H1 (cell line): Measurements from ENCODE around the gene PDE2A. TPM values are rescaled to one million over a fixed set of nuclear protein-coding genes. Genes with fewer than 3 reads are reported as not detected.
A peak's percentile ranks its signal among the peaks of the same experiment; 100 is the strongest.

Experiments used
- CTCF ChIA-PET: fragments of 300-600 bp; sonication (Branson Sonifier 250); formaldehyde crosslinking; loops from one replicate; lab custom pipeline; 2021; ENCODE audit not compliant: partially characterized antibody; lab: Charles Lee
- POLR2A ChIA-PET: fragments of 300-600 bp; sonication (Branson Sonifier 250); formaldehyde crosslinking; loops from one replicate; lab custom pipeline; 2021; ENCODE audit warnings: inconsistent platforms; ENCODE audit not compliant: partially characterized antibody; lab: Charles Lee
- DNase-seq, 2 experiments: peaks; one replicate each; pipeline versions ENCODE4 v3.0.0 to v3.0.0-alpha.2; 2010 to 2022; ENCODE audit warnings: low spot score in 2 of 2, low read depth in 1 of 2, mixed read lengths in 1 of 2
- FAIRE-seq: peaks from 2 replicates; lab custom pipeline; 2011; peaks lifted over from hg19 to GRCh38; lab: Jason Lieb, UNC
- H2AFZ ChIP-seq: 2 replicates; pipeline ENCODE4 v1.8.1; 2012; ENCODE audit warnings: low read length, inconsistent platforms
- H2AK5ac ChIP-seq: 2 replicates; pipeline ENCODE4 v1.6.1; 2013; ENCODE audit warnings: low read depth, low read length
- H2BK120ac ChIP-seq: replicated peaks from 2 replicates; pipeline ENCODE3; 2013; ENCODE audit warnings: low read depth, low read length, inconsistent platforms
- H2BK12ac ChIP-seq: 2 replicates; pipeline ENCODE4 v1.6.1; 2013; ENCODE audit warnings: low read depth, low read length
- H2BK15ac ChIP-seq: 2 replicates; pipeline ENCODE4 v1.6.1; 2013; ENCODE audit warnings: low read length
- H2BK20ac ChIP-seq: 2 replicates; pipeline ENCODE4 v1.6.1; 2013; ENCODE audit warnings: low read length
- H2BK5ac ChIP-seq: 2 replicates; pipeline ENCODE4 v1.6.1; 2013; ENCODE audit warnings: low read depth, low read length
- H3K14ac ChIP-seq: 2 replicates; pipeline ENCODE4 v1.6.1; 2013; ENCODE audit warnings: inconsistent platforms; ENCODE audit not compliant: insufficient read length
- H3K18ac ChIP-seq: 2 replicates; pipeline ENCODE4 v1.6.1; 2013; ENCODE audit warnings: low read length; ENCODE audit errors: extremely low read depth
- H3K23ac ChIP-seq: 2 replicates; pipeline ENCODE4 v1.6.1; 2013; ENCODE audit warnings: inconsistent platforms; ENCODE audit not compliant: insufficient read length
- H3K23me2 ChIP-seq: 2 replicates; pipeline ENCODE4 v1.6.1; 2013; ENCODE audit warnings: low read depth, low read length
- H3K27ac ChIP-seq: 2 replicates; pipeline ENCODE4 v1.6.1; 2011; ENCODE audit warnings: low read depth, low read length, inconsistent platforms
- H3K27me3 ChIP-seq, 4 experiments: replicated peaks in 1 of 4; 1 replicate in 1 of 4; 2 replicates in 3 of 4; pipeline versions ENCODE4 v1.6.1 to v1.8.1; 2011 to 2013; ENCODE audit warnings: low read length in 3 of 4, mild to moderate bottlenecking in 3 of 4, inconsistent platforms in 2 of 4, mixed read lengths in 2 of 4, moderate library complexity in 1 of 4; ENCODE audit not compliant: control insufficient read depth in 3 of 4, insufficient read depth in 3 of 4; ENCODE audit errors: extremely low read depth in 1 of 4
- H3K36me3 ChIP-seq, 4 experiments: 2 replicates each; pipeline versions ENCODE4 v1.6.1 to v1.8.1; 2011 to 2013; ENCODE audit warnings: mild to moderate bottlenecking in 4 of 4, low read length in 3 of 4, moderate library complexity in 2 of 4, control low read depth in 1 of 4, inconsistent platforms in 1 of 4; ENCODE audit not compliant: insufficient read depth in 4 of 4, control insufficient read depth in 2 of 4
- H3K4ac ChIP-seq: replicated peaks from 2 replicates; pipeline ENCODE3; 2013; ENCODE audit warnings: low read length, low read depth, mixed read lengths, inconsistent platforms; ENCODE audit not compliant: insufficient read length
- H3K4me1 ChIP-seq, 4 experiments: replicated peaks in 1 of 4; 1 replicate in 1 of 4; 2 replicates in 3 of 4; pipeline versions ENCODE4 v1.6.1 to v1.8.1; 2011 to 2013; ENCODE audit warnings: low read length in 3 of 4, inconsistent platforms in 2 of 4, mixed read lengths in 1 of 4; ENCODE audit not compliant: insufficient read depth in 4 of 4, control insufficient read depth in 3 of 4
- H3K4me2 ChIP-seq, 2 experiments: 2 replicates each; pipeline versions ENCODE4 v1.6.1 to v1.8.1; 2011 to 2013; ENCODE audit warnings: low read depth in 2 of 2, low read length in 2 of 2, control low read depth in 1 of 2, inconsistent platforms in 1 of 2, mild to moderate bottlenecking in 1 of 2; ENCODE audit not compliant: insufficient read depth in 1 of 2
- H3K4me3 ChIP-seq, 4 experiments: fragments of 200-600, 300-600 bp in 1 of 4; sonication (generic), shearing (Covaris generic), sonication (Bioruptor Twin) in 1 of 4; 2 replicates each; pipeline versions ENCODE4 v1.5.1 to v1.8.1; 2011 to 2016; ENCODE audit warnings: low read length in 4 of 4, low read depth in 3 of 4, control low read depth in 2 of 4, inconsistent platforms in 2 of 4, mild to moderate bottlenecking in 2 of 4, mixed read lengths in 1 of 4, moderate library complexity in 1 of 4; ENCODE audit not compliant: insufficient read depth in 2 of 4; ENCODE audit errors: extremely low read depth in 1 of 4
- H3K56ac ChIP-seq: replicated peaks from 2 replicates; pipeline ENCODE3; 2013; ENCODE audit warnings: low read depth, mild to moderate bottlenecking, mixed read lengths, low read length, inconsistent platforms; ENCODE audit not compliant: insufficient read length
- H3K79me1 ChIP-seq: 2 replicates; pipeline ENCODE4 v1.6.1; 2013; ENCODE audit warnings: low read depth, low read length, control low read depth
- H3K79me2 ChIP-seq, 2 experiments: 2 replicates each; pipeline versions ENCODE4 v1.6.1 to v1.8.1; 2012 to 2013; ENCODE audit warnings: low read length in 2 of 2, mild to moderate bottlenecking in 2 of 2, inconsistent platforms in 1 of 2; ENCODE audit not compliant: insufficient read depth in 2 of 2, control insufficient read depth in 1 of 2
- H3K9ac ChIP-seq, 4 experiments: replicated peaks in 1 of 4; 1 replicate in 1 of 4; 2 replicates in 3 of 4; pipeline versions ENCODE4 v1.6.1 to v1.8.1; 2011 to 2013; ENCODE audit warnings: low read depth in 3 of 4, low read length in 3 of 4, control low read depth in 2 of 4, mild to moderate bottlenecking in 2 of 4, moderate library complexity in 2 of 4, inconsistent platforms in 1 of 4; ENCODE audit errors: extremely low read depth in 1 of 4
- H3K9me3 ChIP-seq, 2 experiments: 2 replicates each; pipeline versions ENCODE4 v1.6.1 to v1.8.1; 2012 to 2013; ENCODE audit warnings: mild to moderate bottlenecking in 2 of 2, moderate library complexity in 2 of 2, control low read depth in 1 of 2, inconsistent platforms in 1 of 2, low read depth in 1 of 2, low read length in 1 of 2, mixed read lengths in 1 of 2; ENCODE audit not compliant: insufficient read depth in 2 of 2
- H4K20me1 ChIP-seq, 2 experiments: replicated peaks in 1 of 2; 2 replicates each; pipeline versions ENCODE3 to v1.8.1; 2011 to 2013; ENCODE audit warnings: inconsistent platforms in 2 of 2, low read length in 2 of 2, mild to moderate bottlenecking in 1 of 2; ENCODE audit not compliant: insufficient read depth in 2 of 2, control insufficient read depth in 1 of 2
- H4K5ac ChIP-seq: 2 replicates; pipeline ENCODE4 v1.6.1; 2013; ENCODE audit warnings: low read length, low read depth, mixed read lengths, inconsistent platforms; ENCODE audit not compliant: insufficient read length
- H4K8ac ChIP-seq: 2 replicates; pipeline ENCODE4 v1.8.0; 2013; ENCODE audit warnings: mild to moderate bottlenecking, moderate library complexity, low read length, inconsistent platforms; ENCODE audit not compliant: insufficient read depth; ENCODE audit errors: extremely low read depth
- H4K91ac ChIP-seq: replicated peaks from 2 replicates; pipeline ENCODE3; 2013; ENCODE audit warnings: low read length, mixed read lengths, inconsistent platforms; ENCODE audit not compliant: insufficient read length
- BRCA1 ChIP-seq: IDR thresholded peaks from 2 replicates; pipeline ENCODE4 v1.6.1; 2012; ENCODE audit warnings: low read depth, low read length, improper control_type of control experiment
- NRF1 ChIP-seq: IDR thresholded peaks from 2 replicates; pipeline ENCODE4 v1.6.1; 2011; ENCODE audit warnings: mild to moderate bottlenecking, low read depth, low read length, improper control_type of control experiment
- TCF12 ChIP-seq: IDR thresholded peaks from 2 replicates; pipeline ENCODE4 v1.6.1; 2011; ENCODE audit warnings: low read depth, mild to moderate bottlenecking, low read length
- WGBS, 2 experiments: shearing (Covaris generic) in 1 of 2; methylation state at CpG; one replicate each; pipeline versions ENCODE4 v1.1.6 to v1.1.7; 2013 to 2015; ENCODE audit warnings: low lambda C conversion rate in 2 of 2, mixed read lengths in 2 of 2, inconsistent platforms in 1 of 2, low coverage in 1 of 2, missing lambda C conversion rate in 1 of 2; ENCODE audit not compliant: insufficient replicate concordance in 2 of 2, insufficient coverage in 1 of 2, insufficient read length in 1 of 2; ENCODE audit errors: extremely low coverage in 1 of 2, missing lambda C conversion rate in 1 of 2; 5-methylcytosine and 5-hydroxymethylcytosine counted together
- polyA plus RNA-seq, 7 experiments: library from polyadenylated mRNA; depleted of rRNA in 3 of 7; stranded (reverse) in 5 of 7; unstranded in 2 of 7; fragments of >200 nt in 5 of 7; fragments of 200-250 nt in 2 of 7; gene quantifications; 1 replicate in 5 of 7; 2 replicates in 1 of 7; 4 replicates in 1 of 7; pipeline versions ENCODE4 v1.2.1 to v1.2.3, GENCODE V29; 2011 to 2013; ENCODE audit warnings: missing spikeins in 2 of 7, mixed read lengths in 2 of 7
- total RNA-seq: library from RNA; stranded (reverse); fragmentation: NEBNext Ultra II Directional; extraction: Animal tissue kit (Norgen Biotek cat#: 25700); gene quantifications from 2 replicates; pipeline ENCODE4 v1.2.1, GENCODE V29; 2021
- TF ChIP-seq, protein P1 (sequence below): IDR thresholded peaks from 2 replicates; pipeline ENCODE4 v1.6.1; 2012; ENCODE audit warnings: inconsistent platforms
- TF ChIP-seq, protein P2 (sequence below): IDR thresholded peaks from 2 replicates; pipeline ENCODE4 v1.6.1; 2012; ENCODE audit warnings: inconsistent platforms

The PDE2A gene
- total and polyA plus RNA-seq, 2 of the 8 experiments (the other 6 are each of a cell fraction or from before 2014, with no cell fraction given) = 3.4 to 7.1 TPM

GRCh38 chr11:72637198-72637597 lies 37.0 kb downstream of the PDE2A start:
- Histone ChIP-seq H3K79me2 (no peaks in the 10 kb centered on the region), H2BK120ac (no peak overlapping the region), H3K23me2 (peaks cover 3% of the 10 kb centered on the region; the same call in 1 of the 2 replicates), H3K27me3 (peaks cover 14 to 35% (median 28%) of the 10 kb centered on the region in 4 experiments), H2AK5ac (peak overlapping the region; percentile 47), H3K9ac (no peak overlapping the region), H3K14ac (no peak overlapping the region), H3K4me1 (peaks cover 0 to 23% (median 12%) of the 10 kb centered on the region in 4 experiments; a peak in 6 of 7 replicates), H3K4me2 (no peak overlapping the region), H3K79me1 (no peaks in the 10 kb centered on the region), H3K56ac (no peak overlapping the region), H2BK20ac (peak overlapping the region; percentile 92), H3K18ac (no peak overlapping the region; the same call in 1 of the 2 replicates), H3K27ac (no peak overlapping the region), H3K23ac (no peak overlapping the region), H2BK5ac (peak overlapping the region; percentile 71; the same call in 1 of the 2 replicates), H2BK15ac (no peak overlapping the region), H4K91ac (peak overlapping the region; percentile 13), H3K4me3 (no peak overlapping the region), H4K20me1 (peaks cover 0 to 7% of the 10 kb centered on the region in 2 experiments), H4K5ac (no peak overlapping the region), H3K9me3 (no peaks in the 10 kb centered on the region), H3K36me3 (no peaks in the 10 kb centered on the region), H2BK12ac (peak overlapping the region; percentile 72; the same call in 1 of the 2 replicates), H3K4ac (no peak overlapping the region), H4K8ac (no peak overlapping the region; the same call in 1 of the 2 replicates), H2AFZ (no peak overlapping the region)
- POLR2A ChIA-PET = interaction anchor here (1.1 to 2.6 kb wide), 5 partner anchors 10 to 43 kb away, joined by 3 to 12 read pairs (median 5); no protein-coding TSS in a partner anchor
- TF ChIP-seq NRF1 (no peak), BRCA1 (no peak), TCF12 (no peak)
- TF ChIP-seq, protein P1, sequence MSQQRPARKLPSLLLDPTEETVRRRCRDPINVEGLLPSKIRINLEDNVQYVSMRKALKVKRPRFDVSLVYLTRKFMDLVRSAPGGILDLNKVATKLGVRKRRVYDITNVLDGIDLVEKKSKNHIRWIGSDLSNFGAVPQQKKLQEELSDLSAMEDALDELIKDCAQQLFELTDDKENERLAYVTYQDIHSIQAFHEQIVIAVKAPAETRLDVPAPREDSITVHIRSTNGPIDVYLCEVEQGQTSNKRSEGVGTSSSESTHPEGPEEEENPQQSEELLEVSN = peak; percentile 24; the same call in 1 of the 2 replicates
- TF ChIP-seq, protein P2, sequence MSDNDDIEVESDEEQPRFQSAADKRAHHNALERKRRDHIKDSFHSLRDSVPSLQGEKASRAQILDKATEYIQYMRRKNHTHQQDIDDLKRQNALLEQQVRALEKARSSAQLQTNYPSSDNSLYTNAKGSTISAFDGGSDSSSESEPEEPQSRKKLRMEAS = peak; percentile 61; the same call in 1 of the 2 replicates
- 92% methylated on average over 2 of the region's 2 CpGs; no CpG with 5 or more reads in 1 of the 2 experiments for whole genome bisulfite sequencing, 2 experiments
- FAIRE-seq (no peak), DNase-seq (no peak)
- CTCF ChIA-PET = interaction anchor here (0.6 to 39.6 kb wide), 8 partner anchors 9 to 269 kb away, joined by 3 to 624 read pairs (median 14); no protein-coding TSS in a partner anchor
